Cerebellar nuclear complex (tissue), 1 donor: ENCODE measurements around the gene THAP11.
A peak's percentile ranks its signal among the peaks of the same experiment; 100 is the strongest.
"Not testable (repeated sequence)": the region's sequence is repeated elsewhere in the genome, so short reads cannot be mapped to it uniquely, and the experiment has no call there.

Source experiments
- DNase-seq, 2 experiments: peaks; one replicate each; lab custom pipeline; 2025; lab: John Stamatoyannopoulos, UW

The THAP11 gene

DNA sequence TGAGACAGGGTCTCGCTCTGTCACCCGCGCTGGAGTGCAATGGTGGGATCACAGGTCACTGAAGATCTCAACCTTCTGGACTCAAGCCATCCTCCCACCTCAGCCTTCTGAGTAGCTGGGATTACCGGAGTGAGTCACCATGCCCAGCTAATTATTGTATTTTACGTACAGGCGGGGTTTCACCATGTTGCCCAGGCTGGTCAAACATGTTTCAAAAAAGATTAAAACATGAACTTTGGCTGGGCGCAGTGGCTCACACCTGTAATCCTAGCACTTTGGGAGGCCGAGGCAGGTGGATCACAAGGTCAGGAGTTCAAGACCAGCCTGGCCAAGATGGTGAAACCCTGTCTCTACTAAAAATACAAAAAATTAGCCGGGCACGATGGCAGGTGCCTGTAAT lies 4.9 kb upstream of the THAP11 start:
- not testable (repeated sequence) for DNase-seq

- no peak for DNase-seq
These were observed 4.3 kb upstream of the THAP11 start for GRCh38 chr16:67837811-67838210.

DNA sequence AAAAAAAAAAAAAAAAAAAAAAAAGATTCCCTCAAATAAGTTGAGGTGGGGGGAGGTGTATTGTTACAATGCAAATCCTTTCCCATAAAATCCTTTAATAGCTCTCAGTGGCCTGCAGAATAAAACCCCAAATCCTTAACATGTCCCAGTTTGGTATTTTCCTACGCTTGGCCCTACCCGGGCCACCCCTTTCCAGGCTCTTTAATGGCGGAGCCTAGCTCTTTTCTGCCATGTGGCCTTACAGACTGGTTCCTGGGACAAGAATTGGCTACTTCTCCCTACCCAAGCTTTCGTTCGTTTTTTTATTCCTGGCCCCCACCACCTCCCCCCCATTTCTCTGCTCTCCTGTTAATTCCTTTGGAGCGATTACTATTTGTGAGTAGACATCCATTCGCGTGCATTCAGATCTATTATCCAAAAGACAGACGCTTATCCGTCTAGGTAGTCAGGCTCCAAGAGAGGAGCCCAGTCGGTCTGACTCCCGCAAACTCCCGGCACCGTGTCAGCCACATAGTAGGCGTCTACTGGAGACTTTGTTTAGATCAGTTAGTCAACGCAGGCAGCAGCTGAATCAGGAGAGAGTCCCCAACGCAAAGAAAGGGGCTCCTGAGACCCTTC lies 813 bp upstream of the THAP11 start:
- no peak for DNase-seq

- no peak for DNase-seq
These were observed 606 bp downstream of the THAP11 start for GRCh38 chr16:67842509-67843342.

- DNase-seq = no peak
These were observed 1.2 kb downstream of the THAP11 start for GRCh38 chr16:67843343-67843765.

DNA sequence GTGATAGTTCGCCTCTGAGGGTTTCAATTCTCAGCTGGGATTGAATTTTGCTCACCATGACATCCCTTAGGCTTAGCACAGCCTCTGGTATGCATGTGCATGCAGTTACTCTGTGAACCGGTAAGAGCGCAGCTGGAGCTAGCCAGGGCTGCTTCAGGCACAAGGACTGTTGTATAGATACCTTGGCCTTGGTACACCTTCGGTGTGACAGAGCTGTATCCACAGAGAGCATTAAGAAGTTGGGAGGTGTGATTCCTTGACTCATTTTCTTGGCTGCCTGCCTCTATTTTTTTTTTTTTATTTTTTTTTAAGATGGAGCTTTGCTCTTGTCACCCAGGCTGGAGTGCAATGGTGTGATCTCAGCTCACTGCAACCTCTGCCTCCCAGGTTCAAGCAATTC lies 2.4 kb downstream of the THAP11 start:
- no peak for DNase-seq

- DNase-seq = no peak
These were observed 3.4 kb downstream of the THAP11 start for GRCh38 chr16:67845291-67846062.

- DNase-seq = no peak
These were observed 3.9 kb downstream of the THAP11 start for GRCh38 chr16:67846063-67846319.

DNA sequence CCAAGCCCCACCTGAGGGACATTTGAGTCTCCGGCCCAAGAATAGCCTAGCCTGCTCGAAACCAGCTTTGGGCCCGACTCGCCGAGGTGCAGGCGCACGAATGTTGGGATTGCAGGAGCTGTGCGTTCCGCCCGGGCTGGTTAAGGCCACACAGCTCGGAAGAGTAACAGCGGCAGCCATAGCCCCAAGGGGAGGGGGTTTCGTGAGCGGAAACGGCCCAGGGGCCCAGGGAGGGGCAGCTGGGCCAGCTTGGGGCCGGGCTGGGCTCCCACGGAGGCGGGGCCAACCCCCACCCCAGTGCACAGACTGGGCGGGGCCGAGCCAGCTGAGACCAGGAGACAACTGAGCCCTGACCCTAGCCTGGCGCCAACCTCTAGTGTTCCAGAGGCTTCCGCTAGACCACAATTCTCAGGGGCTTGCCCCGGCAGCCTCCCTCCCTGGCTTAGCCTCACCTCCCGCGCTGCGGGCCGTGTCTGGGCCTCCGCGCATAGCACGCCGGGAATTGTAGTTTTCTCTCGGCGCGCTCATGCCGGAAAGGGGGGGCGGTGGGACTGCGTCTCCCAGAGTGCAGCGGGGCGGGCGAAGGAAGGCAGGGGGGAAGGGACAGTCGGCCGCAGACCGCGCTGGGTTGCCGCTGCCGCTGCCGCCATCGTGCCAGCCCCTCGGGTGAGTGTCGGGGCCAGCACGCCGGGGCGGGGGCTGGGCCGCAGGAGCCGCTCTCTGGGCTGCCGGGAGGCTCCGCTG lies 4.4 kb downstream of the THAP11 start, which contains the start of gene NUTF2:
Gene NUTF2, plus strand, starts transcription at position 614 of the 744 bp plus-strand sequence. CDS start 18,198 bp downstream, outside the sequence.
- DNase-seq = peak; percentile 38 to 65

- no peak for DNase-seq
These were observed 5.1 kb downstream of the THAP11 start, which contains the start of gene CENPT for GRCh38 chr16:67847064-67847861. TSS of gene CENPT (minus strand) at chr16:67847693. CDS start at chr16:67833859, 13,834 bp downstream.

DNA sequence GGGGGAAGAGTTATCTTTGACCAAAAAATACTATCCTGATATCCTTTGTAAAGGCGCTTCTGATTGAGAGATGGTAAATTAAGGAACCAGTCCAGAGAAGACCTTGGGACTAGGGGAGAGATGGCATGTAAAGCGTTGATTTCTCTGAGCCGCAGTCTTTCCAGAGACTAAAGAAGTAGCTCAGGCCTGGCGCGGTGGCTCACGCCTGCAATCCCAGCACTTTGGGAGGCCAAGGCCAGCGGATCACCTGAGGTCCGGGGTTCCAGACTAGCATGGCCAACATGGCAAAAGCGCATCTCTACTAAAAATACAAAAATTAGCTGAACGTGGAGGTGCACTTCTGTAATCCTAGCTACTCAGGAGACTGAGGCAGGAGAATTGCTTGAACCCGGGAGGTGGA lies 6.0 kb downstream of the THAP11 start:
- DNase-seq = no peak

DNA sequence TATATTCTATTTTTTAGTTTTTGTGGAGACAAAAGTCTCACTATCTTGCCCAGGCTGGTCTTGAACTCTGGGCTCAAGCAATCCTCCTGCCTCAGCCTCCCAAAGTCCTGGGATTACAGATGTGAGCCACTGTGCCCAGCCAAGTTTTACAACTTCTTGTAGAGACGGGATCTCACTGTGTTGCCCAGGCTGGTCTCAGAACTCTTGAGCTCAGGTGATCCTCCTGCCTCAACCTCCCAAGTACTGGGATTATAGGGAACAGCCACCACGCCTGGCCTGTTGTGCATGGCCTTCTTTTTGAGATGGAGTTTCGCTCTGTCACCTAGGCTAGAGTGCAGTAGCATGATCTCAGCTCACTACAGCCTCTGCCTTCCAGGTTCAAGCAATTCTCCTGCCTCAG lies 11.6 kb downstream of the THAP11 start:
- DNase-seq = no peak

DNA sequence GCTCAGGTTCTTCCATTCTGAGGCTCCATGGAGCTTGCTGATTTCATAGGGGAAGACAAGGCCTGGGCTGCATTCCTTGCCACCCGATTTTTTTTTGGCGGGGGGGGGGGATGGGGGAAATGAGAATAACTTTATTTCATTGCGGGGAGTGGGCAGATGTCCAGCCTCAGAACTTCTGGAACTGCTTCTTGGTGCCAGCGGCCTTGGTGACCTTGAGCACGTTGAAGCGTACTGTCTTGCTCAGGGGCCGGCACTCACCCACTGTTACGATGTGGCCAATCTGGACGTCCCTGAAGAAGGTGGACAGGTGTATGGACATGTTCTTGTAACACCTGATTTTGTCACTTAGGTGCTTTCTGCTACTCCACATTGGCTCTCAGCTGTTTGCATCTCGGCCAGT lies 13.7 kb downstream of the THAP11 start:
- no peak for DNase-seq

DNA sequence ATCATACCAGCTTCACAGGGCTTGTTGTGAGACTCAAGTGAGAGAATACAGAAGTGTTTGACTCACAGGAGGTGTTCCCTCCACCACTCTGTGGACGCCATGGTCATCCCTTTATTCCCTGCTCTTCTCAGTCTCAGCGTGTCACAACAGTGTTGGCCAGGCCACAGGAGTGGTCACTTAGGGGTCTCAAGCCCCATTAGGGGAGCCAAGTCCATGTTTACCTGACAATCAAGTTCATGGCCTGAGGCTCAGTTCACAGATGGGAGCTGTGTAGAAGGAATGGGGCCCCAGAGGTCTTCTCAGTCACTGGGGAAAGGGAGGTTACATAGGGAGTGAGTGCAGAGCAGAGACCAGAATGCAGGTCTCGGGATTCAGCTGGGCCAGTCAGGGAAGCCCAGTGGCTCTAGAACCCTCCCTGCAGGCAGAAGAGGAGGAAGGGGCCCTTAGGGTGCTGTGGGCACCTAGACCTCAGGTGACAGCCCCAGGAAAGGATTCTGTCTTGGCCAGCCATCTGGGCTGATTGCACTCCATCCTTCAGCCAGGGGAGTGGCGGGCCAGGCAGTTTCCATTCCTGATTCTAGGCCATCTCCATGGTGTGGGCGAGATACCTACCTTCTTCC lies 14.9 kb downstream of the THAP11 start:
- no peak for DNase-seq

- DNase-seq = no peak
These were observed 15.6 kb downstream of the THAP11 start for GRCh38 chr16:67857547-67858233.

GRCh38 chr16:67858500-67858899 lies 16.4 kb downstream of the THAP11 start:
- DNase-seq = no peak

- DNase-seq = no peak
These were observed 18.7 kb downstream of the THAP11 start for GRCh38 chr16:67860589-67861398.

GRCh38 chr16:67861877-67862276 lies 19.8 kb downstream of the THAP11 start:
- no peak for DNase-seq
